AG09309 (cell line): ENCODE data around the gene PLB1.

Experiments
- DNase-seq: peaks from one replicate; pipeline ENCODE4 v3.0.0-alpha.2; 2010; ENCODE audit warnings: low read depth
- H3K4me3 ChIP-seq: 2 replicates; pipeline ENCODE4 v1.5.1; 2011; ENCODE audit warnings: mild to moderate bottlenecking, low read depth, low read length, moderate library complexity; ENCODE audit not compliant: control insufficient read depth
- CTCF ChIP-seq: IDR thresholded peaks from 2 replicates; pipeline ENCODE4 v1.5.1; 2011; ENCODE audit warnings: mild to moderate bottlenecking, low read depth, low read length, inconsistent platforms; ENCODE audit not compliant: insufficient read depth, control insufficient read depth; ENCODE audit errors: missing control alignments

Gene PLB1

GRCh38 chr2:28643911-28644334 is 148.1 kb downstream of the PLB1 start:
- DNase-seq, result peak; percentile 80
- no peak for TF ChIP-seq CTCF
- H3K4me3 ChIP-seq, result no peak overlapping the region

- no peak for DNase-seq
- H3K4me3 ChIP-seq, result no peak overlapping the region
- no peak for TF ChIP-seq CTCF
Observed at GRCh38 chr2:28644760-28645159, 148.9 kb downstream of the PLB1 start.

GRCh38 chr2:28645553-28645952 is 149.7 kb downstream of the PLB1 start:
- TF ChIP-seq CTCF, result no peak
- H3K4me3 ChIP-seq, result no peak overlapping the region
- no peak for DNase-seq

GRCh38 chr2:28647682-28648081 is 151.8 kb downstream of the PLB1 start:
- TF ChIP-seq CTCF, result no peak
- no peak overlapping the region for H3K4me3 ChIP-seq
- no peak for DNase-seq

- no peak overlapping the region for H3K4me3 ChIP-seq
- no peak for DNase-seq
- TF ChIP-seq CTCF, result no peak
Observed at GRCh38 chr2:28648147-28648546, 152.3 kb downstream of the PLB1 start.

- no peak for DNase-seq
- no peak for TF ChIP-seq CTCF
- H3K4me3 ChIP-seq, result no peak overlapping the region
Observed at GRCh38 chr2:28648671-28649395, 153.0 kb downstream of the PLB1 start.
